Measurements from ENCODE around the gene KRTAP4-11. TPM values are rescaled to one million over a fixed set of nuclear protein-coding genes. Genes with fewer than 3 reads are reported as not detected.
A peak's percentile ranks its signal among the peaks of the same experiment; 100 is the strongest.
"Not testable (repeated sequence)": the region's sequence is repeated elsewhere in the genome, so short reads cannot be mapped to it uniquely, and the experiment has no call there.

Gene KRTAP4-11
- total and polyA plus RNA-seq, 2 of the 4 experiments (the other 2 are of a cell fraction) = not detected

DNA sequence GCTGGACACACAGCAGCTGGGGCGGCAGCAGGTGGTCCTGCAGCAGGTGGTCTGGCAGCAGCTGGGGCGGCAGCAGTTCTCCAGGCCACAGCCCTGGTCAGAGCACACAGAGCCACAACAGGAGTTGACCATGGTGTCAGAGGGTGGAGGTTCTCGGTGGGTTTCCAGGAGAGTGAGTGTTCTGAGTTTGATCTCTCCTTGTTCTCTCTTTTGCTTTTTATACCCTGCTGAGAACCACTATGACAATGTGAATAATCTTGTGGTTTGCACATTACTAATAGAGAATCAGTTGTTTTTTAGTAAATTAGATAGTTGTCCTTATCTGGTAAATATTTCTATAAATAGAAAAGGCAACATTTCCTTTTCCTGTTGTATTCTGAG lies 5.8 kb upstream of the KRTAP4-11 start, which contains the start of gene KRTAP4-12:
TSS of gene KRTAP4-12 (minus strand) at position 192 of the 381 bp plus-strand sequence. CDS start at position 132, 60 bp downstream.
- H3K79me1 ChIP-seq (ENCODE audit: low read depth in 1 of 2, low read length in 2 of 2); H3K23ac ChIP-seq (ENCODE audit: low read depth, low read length); intact Hi-C loops (cut with micrococcal nuclease); ATAC-seq (ENCODE audit: low read depth); H3K36me3 ChIP-seq (ENCODE audit: control insufficient read depth, insufficient read depth, low read length); POLR2A ChIA-PET (ENCODE audit: unreplicated experiment); H3K27ac ChIP-seq (ENCODE audit: insufficient read depth, low read length); H2AK5ac ChIP-seq (ENCODE audit: low read depth, low read length); H3K4me2 ChIP-seq (ENCODE audit: low read depth, low read length); H3K9ac ChIP-seq (ENCODE audit: low read depth, low read length); BruUV-seq (replicated peaks); H3K4me1 ChIP-seq (ENCODE audit: control insufficient read depth, insufficient read depth, low read length); dilution Hi-C loops (cut with HindIII; ENCODE audit: low sequenced_read_pairs, unreplicated experiment); H3K9me3 ChIP-seq (ENCODE audit: control insufficient read depth, insufficient read depth, low read length); H3K4me3 ChIP-seq (ENCODE audit: insufficient read depth, low read depth, low read length); H3K27me3 ChIP-seq (ENCODE audit: control insufficient read depth, insufficient read depth, low read length); H4K5ac ChIP-seq (ENCODE audit: low read depth, low read length); in situ Hi-C loops (cut with MboI; ENCODE audit: low sequenced_read_pairs); DNase-seq; H2AFZ ChIP-seq (replicated peaks; ENCODE audit: low read length, poor library complexity); CTCF ChIA-PET; H2AK9ac ChIP-seq (replicated peaks; ENCODE audit: low read depth, low read length, poor library complexity); H3K9me1 ChIP-seq (ENCODE audit: insufficient read depth, low read length); H4K20me1 ChIP-seq (ENCODE audit: insufficient read depth, low read length): not testable (repeated sequence)
- peak within 1 kb of the TSS; percentile 42; the same call in 1 of the 2 replicates for H2BK20ac ChIP-seq (ENCODE audit: low read depth, low read length)
- peak within 1 kb of the TSS; percentile 49 for H2BK5ac ChIP-seq (ENCODE audit: low read depth, low read length, poor library complexity, severe bottlenecking)
- H3K4ac ChIP-seq (ENCODE audit: low read depth, low read length) = peak within 1 kb of the TSS; percentile 5; the same call in 1 of the 2 replicates
- 80% methylated on average over 1 of the region's 3 CpGs; no CpG with 5 or more reads in 1 of the 2 experiments for WGBS, 2 experiments (ENCODE audit: extremely low coverage in 2 of 2, insufficient read length in 1 of 2)
- H4K91ac ChIP-seq (ENCODE audit: insufficient read depth, low read depth, low read length) = peak within 1 kb of the TSS; percentile 8; the same call in 1 of the 2 replicates
- H3K18ac ChIP-seq (ENCODE audit: low read depth, low read length) = peak within 1 kb of the TSS; percentile 52; the same call in 1 of the 2 replicates
- H2BK15ac ChIP-seq (ENCODE audit: low read depth, low read length) = peak within 1 kb of the TSS; percentile 31; the same call in 1 of the 3 replicates
- H3K56ac ChIP-seq (ENCODE audit: extremely low read depth, insufficient read depth, low read length) = peak within 1 kb of the TSS; percentile 38; the same call in 1 of the 2 replicates
- peak within 1 kb of the TSS; percentile 16 to 40; a peak in 2 of 4 replicates for H4K8ac ChIP-seq (ENCODE audit: low read depth in 2 of 2, low read length in 2 of 2)
- 0 out of 2 replicates have a peak within 1 kb of the TSS, but pooled peaks have one; percentile 32 for H3K14ac ChIP-seq (replicated peaks; ENCODE audit: low read depth, low read length)
- H2BK120ac ChIP-seq (ENCODE audit: low read depth, low read length) = peak within 1 kb of the TSS; percentile 14

- H3K4me3 ChIP-seq (ENCODE audit: insufficient read depth, low read depth, low read length); BruUV-seq (replicated peaks); H3K9me3 ChIP-seq (ENCODE audit: control insufficient read depth, insufficient read depth, low read length); dilution Hi-C loops (cut with HindIII; ENCODE audit: low sequenced_read_pairs, unreplicated experiment); H3K18ac ChIP-seq (ENCODE audit: low read depth, low read length); CTCF ChIA-PET; POLR2A ChIA-PET (ENCODE audit: unreplicated experiment); intact Hi-C loops (cut with micrococcal nuclease); in situ Hi-C loops (cut with MboI; ENCODE audit: low sequenced_read_pairs); DNase-seq; H2BK15ac ChIP-seq (ENCODE audit: low read depth, low read length); H3K27me3 ChIP-seq (ENCODE audit: control insufficient read depth, insufficient read depth, low read length); H3K79me1 ChIP-seq (ENCODE audit: low read depth in 1 of 2, low read length in 2 of 2); H2AFZ ChIP-seq (replicated peaks; ENCODE audit: low read length, poor library complexity); ATAC-seq (ENCODE audit: low read depth); H2BK5ac ChIP-seq (ENCODE audit: low read depth, low read length, poor library complexity, severe bottlenecking); H3K27ac ChIP-seq (ENCODE audit: insufficient read depth, low read length); H3K23ac ChIP-seq (ENCODE audit: low read depth, low read length); H2BK120ac ChIP-seq (ENCODE audit: low read depth, low read length); H3K4me2 ChIP-seq (ENCODE audit: low read depth, low read length); H3K36me3 ChIP-seq (ENCODE audit: control insufficient read depth, insufficient read depth, low read length); H4K5ac ChIP-seq (ENCODE audit: low read depth, low read length); H4K8ac ChIP-seq (ENCODE audit: low read depth in 2 of 2, low read length in 2 of 2); H4K20me1 ChIP-seq (ENCODE audit: insufficient read depth, low read length); H3K9me1 ChIP-seq (ENCODE audit: insufficient read depth, low read length); H2AK5ac ChIP-seq (ENCODE audit: low read depth, low read length); H2AK9ac ChIP-seq (replicated peaks; ENCODE audit: low read depth, low read length, poor library complexity); H3K4me1 ChIP-seq (ENCODE audit: control insufficient read depth, insufficient read depth, low read length); H3K9ac ChIP-seq (ENCODE audit: low read depth, low read length): not testable (repeated sequence)
- peak overlapping the region; percentile 33; the same call in 1 of the 2 replicates for H2BK20ac ChIP-seq (ENCODE audit: low read depth, low read length)
- peak overlapping the region; percentile 38; the same call in 1 of the 2 replicates for H3K56ac ChIP-seq (ENCODE audit: extremely low read depth, insufficient read depth, low read length)
- WGBS, 2 experiments (ENCODE audit: extremely low coverage in 2 of 2, insufficient read length in 1 of 2) = 80% methylated on average over 3 of the region's 12 CpGs; no CpG with 5 or more reads in 1 of the 2 experiments
- 0 out of 2 replicates have a peak overlapping the region, but pooled peaks have one; percentile 25 for H3K14ac ChIP-seq (replicated peaks; ENCODE audit: low read depth, low read length)
- H4K91ac ChIP-seq (ENCODE audit: insufficient read depth, low read depth, low read length) = peak overlapping the region; percentile 8; the same call in 1 of the 2 replicates
- peak overlapping the region; percentile 5; the same call in 1 of the 2 replicates for H3K4ac ChIP-seq (ENCODE audit: low read depth, low read length)
These were observed 5.3 kb upstream of the KRTAP4-11 start for GRCh38 chr17:41123292-41123990.

Measured in IMR-90 (cell line).